ENCODE measurements around the gene TIGD4. TPM values are rescaled to one million over a fixed set of nuclear protein-coding genes. Genes with fewer than 3 reads are reported as not detected.

Gene TIGD4
- 0.28 TPM for polyA plus RNA-seq

- Mint-ChIP-seq H3K27me3 (no peaks in the 10 kb centered on the region), H3K4me3 (peak within 1 kb of the TSS; percentile 97 to 100 (median 100)), H3K27ac (peak within 1 kb of the TSS; percentile 93 to 99 (median 98)), H3K4me1 (peaks cover 38 to 49% (median 39%) of the 10 kb centered on the region in 3 donors), H3K9me3 (no peaks in the 10 kb centered on the region), H3K36me3 (no peaks in the 10 kb centered on the region)
These were observed at the start of gene TIGD4, which contains the start of gene ARFIP1 for GRCh38 chr4:152779513-152780266. Gene TIGD4, minus strand, starts transcription at chr4:152779730. Its CDS starts 8,726 bp downstream, at chr4:152771004. Gene ARFIP1, plus strand, starts transcription at chr4:152779954. Its CDS starts 49,680 bp downstream, at chr4:152829634.

GRCh38 chr4:152828122-152828521 lies 48.6 kb upstream of the TIGD4 start:
- Mint-ChIP-seq H3K27me3 (no peaks in the 10 kb centered on the region), H3K4me1 (no peaks in the 10 kb centered on the region), H3K36me3 (peaks cover 23% of the 10 kb centered on the region), H3K4me3 (no peak overlapping the region), H3K9me3 (peaks cover 0 to 15% (median 0%) of the 10 kb centered on the region in 3 donors), H3K27ac (no peak overlapping the region)

- Mint-ChIP-seq H3K27ac (no peak overlapping the region), H3K36me3 (peaks cover 14% of the 10 kb centered on the region), H3K9me3 (peaks cover 0 to 9% (median 0%) of the 10 kb centered on the region in 3 donors), H3K4me1 (no peaks in the 10 kb centered on the region), H3K4me3 (no peak overlapping the region), H3K27me3 (no peaks in the 10 kb centered on the region)
These were observed 45.8 kb upstream of the TIGD4 start for GRCh38 chr4:152825336-152825735.

GRCh38 chr4:152824561-152824960 lies 45.0 kb upstream of the TIGD4 start:
- Mint-ChIP-seq H3K4me3 (no peak overlapping the region), H3K4me1 (no peaks in the 10 kb centered on the region), H3K27me3 (no peaks in the 10 kb centered on the region), H3K9me3 (peaks cover 0 to 9% (median 0%) of the 10 kb centered on the region in 3 donors), H3K27ac (no peak overlapping the region), H3K36me3 (peaks cover 12% of the 10 kb centered on the region)

- H3K27ac Mint-ChIP-seq, result no peak overlapping the region
- H3K36me3 Mint-ChIP-seq, result peaks cover 11% of the 10 kb centered on the region
- no peaks in the 10 kb centered on the region for H3K27me3 Mint-ChIP-seq
- no peak overlapping the region for H3K4me3 Mint-ChIP-seq
- peaks cover 0 to 9% (median 0%) of the 10 kb centered on the region in 3 donors for H3K9me3 Mint-ChIP-seq
- peaks cover 4 to 8% (median 5%) of the 10 kb centered on the region in 3 donors for H3K4me1 Mint-ChIP-seq
These were observed 42.8 kb upstream of the TIGD4 start for GRCh38 chr4:152822323-152822722.

- Mint-ChIP-seq H3K9me3 (peaks cover 0 to 10% (median 3%) of the 10 kb centered on the region in 3 donors), H3K27ac (peak overlapping the region in 1 of 3 donors; percentile 16), H3K4me1 (peaks cover 13 to 24% (median 16%) of the 10 kb centered on the region in 3 donors), H3K4me3 (no peak overlapping the region), H3K36me3 (peaks cover 23% of the 10 kb centered on the region), H3K27me3 (no peaks in the 10 kb centered on the region)
These were observed 40.5 kb upstream of the TIGD4 start for GRCh38 chr4:152820073-152820472.

- Mint-ChIP-seq H3K4me3 (no peak overlapping the region), H3K27me3 (no peaks in the 10 kb centered on the region), H3K9me3 (peaks cover 0 to 17% (median 9%) of the 10 kb centered on the region in 3 donors), H3K36me3 (peaks cover 29% of the 10 kb centered on the region), H3K27ac (no peak overlapping the region), H3K4me1 (peaks cover 13 to 26% (median 16%) of the 10 kb centered on the region in 3 donors)
These were observed 39.6 kb upstream of the TIGD4 start for GRCh38 chr4:152819026-152819645.

GRCh38 chr4:152817331-152817730 lies 37.8 kb upstream of the TIGD4 start:
- Mint-ChIP-seq H3K9me3 (peaks cover 0 to 26% (median 14%) of the 10 kb centered on the region in 3 donors), H3K27ac (no peak overlapping the region), H3K27me3 (no peaks in the 10 kb centered on the region), H3K36me3 (peaks cover 29% of the 10 kb centered on the region), H3K4me3 (peak overlapping the region in 2 of 4 donors; percentile 19 to 61), H3K4me1 (peaks cover 16 to 32% (median 18%) of the 10 kb centered on the region in 3 donors)

- Mint-ChIP-seq H3K4me1 (peaks cover 16 to 32% (median 20%) of the 10 kb centered on the region in 3 donors), H3K27me3 (no peaks in the 10 kb centered on the region), H3K36me3 (peaks cover 31% of the 10 kb centered on the region), H3K9me3 (peaks cover 2 to 26% (median 14%) of the 10 kb centered on the region in 3 donors), H3K4me3 (no peak overlapping the region), H3K27ac (peak overlapping the region in 2 of 3 donors; percentile 1 to 35)
These were observed 35.5 kb upstream of the TIGD4 start for GRCh38 chr4:152815078-152815477.

- no peak overlapping the region for H3K4me3 Mint-ChIP-seq
- peaks cover 25% of the 10 kb centered on the region for H3K36me3 Mint-ChIP-seq
- no peak overlapping the region for H3K27ac Mint-ChIP-seq
- peaks cover 2 to 20% (median 14%) of the 10 kb centered on the region in 3 donors for H3K9me3 Mint-ChIP-seq
- no peaks in the 10 kb centered on the region for H3K27me3 Mint-ChIP-seq
- peaks cover 10 to 27% (median 21%) of the 10 kb centered on the region in 3 donors for H3K4me1 Mint-ChIP-seq
These were observed 31.3 kb upstream of the TIGD4 start for GRCh38 chr4:152810715-152811287.

- Mint-ChIP-seq H3K4me3 (no peak overlapping the region), H3K36me3 (peaks cover 15% of the 10 kb centered on the region), H3K27me3 (no peaks in the 10 kb centered on the region), H3K27ac (peak overlapping the region in 1 of 3 donors; percentile 46), H3K4me1 (peaks cover 16 to 23% (median 22%) of the 10 kb centered on the region in 3 donors), H3K9me3 (peaks cover 2 to 9% (median 5%) of the 10 kb centered on the region in 3 donors)
These were observed 29.1 kb upstream of the TIGD4 start for GRCh38 chr4:152808670-152809069.

- Mint-ChIP-seq H3K36me3 (peaks cover 15% of the 10 kb centered on the region), H3K4me3 (peak overlapping the region in 1 of 4 donors; percentile 75), H3K9me3 (peaks cover 0 to 2% (median under 1%) of the 10 kb centered on the region in 3 donors), H3K4me1 (peaks cover 16 to 21% (median 16%) of the 10 kb centered on the region in 3 donors), H3K27ac (no peak overlapping the region), H3K27me3 (no peaks in the 10 kb centered on the region)
These were observed 27.8 kb upstream of the TIGD4 start for GRCh38 chr4:152807294-152807829.

- Mint-ChIP-seq H3K4me1 (peaks cover 17 to 21% (median 17%) of the 10 kb centered on the region in 3 donors), H3K36me3 (peaks cover 11% of the 10 kb centered on the region), H3K9me3 (peaks cover 0 to 2% (median 0%) of the 10 kb centered on the region in 3 donors), H3K27ac (no peak overlapping the region), H3K4me3 (no peak overlapping the region), H3K27me3 (no peaks in the 10 kb centered on the region)
These were observed 27.1 kb upstream of the TIGD4 start for GRCh38 chr4:152806501-152807125.

- H3K27me3 Mint-ChIP-seq, result no peaks in the 10 kb centered on the region
- H3K4me3 Mint-ChIP-seq, result peak overlapping the region in 1 of 4 donors; percentile 73
- H3K36me3 Mint-ChIP-seq, result peaks cover 11% of the 10 kb centered on the region
- peaks cover 19 to 24% (median 20%) of the 10 kb centered on the region in 3 donors for H3K4me1 Mint-ChIP-seq
- H3K27ac Mint-ChIP-seq, result peak overlapping the region in 1 of 3 donors; percentile 16
- H3K9me3 Mint-ChIP-seq, result no peaks in the 10 kb centered on the region
These were observed 26.3 kb upstream of the TIGD4 start for GRCh38 chr4:152805818-152806217.
